A549 (cell line): ENCODE data around the gene SLC2A1. TPM values are rescaled to one million over a fixed set of nuclear protein-coding genes. Genes with fewer than 3 reads are reported as not detected.

ENCODE experiments used
- ATAC-seq, 2 experiments: fragments of 200-7000 bp in 1 of 2; fragments of >200 bp in 1 of 2; cut with Nextera tagmentation in 1 of 2; cut with Tn5 transposase in 1 of 2; 3 replicates each; pipeline versions ENCODE4 v1.8.0 to v1.9.1; 2018 to 2020; ENCODE audit warnings: mild to moderate bottlenecking in 1 of 2, moderate library complexity in 1 of 2
- CTCF ChIA-PET: fragments of 300-600 bp; sonication (Branson Sonifier 250); formaldehyde crosslinking; extraction: SDS; loops from one replicate; lab custom pipeline; 2021; ENCODE audit warnings: antibody characterized with exemption, inconsistent platforms; lab: Yijun Ruan, JAX
- POLR2A ChIA-PET: fragments of 350-600 bp; formaldehyde crosslinking; extraction: SDS; loops from one replicate; lab custom pipeline; 2021; ENCODE audit warnings: antibody characterized with exemption, inconsistent platforms; lab: Yijun Ruan, JAX
- DNase-seq, 2 experiments: peaks; one replicate each; pipeline versions ENCODE4 v3.0.0 to v3.0.0-alpha.2; 2011 to 2016; ENCODE audit warnings: low read depth in 1 of 2, low spot score in 1 of 2
- FAIRE-seq: peaks from 2 replicates; lab custom pipeline; 2011; peaks lifted over from hg19 to GRCh38; lab: Jason Lieb, UNC
- H3K27ac ChIP-seq, 2 experiments: fragments of >200 bp; sonication (Bioruptor Twin); formaldehyde crosslinking; 3 replicates each; pipeline ENCODE4 v1.5.1; 2016 to 2017
- H3K4me1 ChIP-seq: fragments of >200 bp; sonication (Bioruptor Twin); formaldehyde crosslinking; 3 replicates; pipeline ENCODE4 v1.6.1; 2016
- H3K4me2 ChIP-seq: fragments of >200 bp; sonication (Bioruptor Twin); formaldehyde crosslinking; 3 replicates; pipeline ENCODE4 v1.6.1; 2016
- H3K4me3 ChIP-seq: fragments of >200 bp; sonication (Bioruptor Twin); formaldehyde crosslinking; 3 replicates; pipeline ENCODE4 v1.5.1; 2016
- H3K9me3 ChIP-seq: fragments of >200 bp; sonication (Bioruptor Twin); formaldehyde crosslinking; 3 replicates; pipeline ENCODE4 v1.6.1; 2016
- CBX8 ChIP-seq: fragments of 200-600 bp; sonication (generic); IDR thresholded peaks from 2 replicates; pipeline ENCODE4 v1.6.1; 2016
- CEBPB ChIP-seq, 2 experiments: fragments of >200 bp in 1 of 2; sonication (Bioruptor Twin) in 1 of 2; formaldehyde crosslinking in 1 of 2; IDR thresholded peaks; 2 replicates each; pipeline ENCODE4 v1.6.1; 2012 to 2016
- CHD2 ChIP-seq: fragments of 150-350 bp; IDR thresholded peaks from 2 replicates; pipeline ENCODE4 v1.6.1; 2014; ENCODE audit warnings: low read length; ENCODE audit not compliant: partially characterized antibody
- EHF ChIP-seq: fragments of 250-450 bp; sonication (Bioruptor Pico); IDR thresholded peaks from 2 replicates; pipeline ENCODE4 v1.5.0; 2020; ENCODE audit warnings: mild to moderate bottlenecking
- ELK1 ChIP-seq: fragments of 150-350 bp; IDR thresholded peaks from 2 replicates; pipeline ENCODE4 v1.6.1; 2014; ENCODE audit warnings: low read depth, mild to moderate bottlenecking, low read length
- EP300 ChIP-seq, 2 experiments: fragments of >200 bp; sonication (Bioruptor Twin); formaldehyde crosslinking; IDR thresholded peaks; 2 replicates in 1 of 2; 3 replicates in 1 of 2; pipeline ENCODE4 v1.6.1; 2016 to 2017
- ESRRA ChIP-seq: fragments of 150-350 bp; IDR thresholded peaks from 2 replicates; pipeline ENCODE4 v1.6.1; 2014; ENCODE audit warnings: mild to moderate bottlenecking, low read length, borderline replicate concordance
- HMGXB4 ChIP-seq: fragments of 250-450 bp; sonication (Bioruptor Pico); IDR thresholded peaks from 2 replicates; pipeline ENCODE4 v1.5.0; 2021; ENCODE audit warnings: mild to moderate bottlenecking, moderate library complexity, borderline replicate concordance
- HOXA7 ChIP-seq: fragments of 250-450 bp; sonication (Bioruptor Pico); IDR thresholded peaks from 2 replicates; pipeline ENCODE4 v1.5.0; 2020; ENCODE audit warnings: mild to moderate bottlenecking, moderate library complexity
- JUN ChIP-seq, 2 experiments: fragments of >200 bp; sonication (Bioruptor Twin); formaldehyde crosslinking; IDR thresholded peaks; 2 replicates in 1 of 2; 3 replicates in 1 of 2; pipeline ENCODE4 v1.6.1; 2016 to 2017
- KDM1A ChIP-seq: fragments of 200-600 bp; sonication (generic); IDR thresholded peaks from 2 replicates; pipeline ENCODE4 v1.6.1; 2016; ENCODE audit warnings: low read depth, mild to moderate bottlenecking
- KDM5A ChIP-seq: fragments of 200-600 bp; sonication (generic); IDR thresholded peaks from 2 replicates; pipeline ENCODE4 v1.6.1; 2016; ENCODE audit warnings: antibody characterized with exemption, mild to moderate bottlenecking
- MAFK ChIP-seq: fragments of 450-650 bp; IDR thresholded peaks from 2 replicates; pipeline ENCODE4 v1.6.1; 2014; ENCODE audit not compliant: partially characterized antibody
- MAX ChIP-seq: IDR thresholded peaks from 2 replicates; pipeline ENCODE4 v1.6.1; 2012
- MYC ChIP-seq: IDR thresholded peaks from 2 replicates; pipeline ENCODE4 v1.6.1; 2012; ENCODE audit warnings: mild to moderate bottlenecking, inconsistent platforms, low read length, improper control_type of control experiment, borderline replicate concordance
- NFE2L2 ChIP-seq: fragments of 150-350 bp; conservative IDR thresholded peaks from 2 replicates; pipeline ENCODE4 v1.6.1; 2014; ENCODE audit warnings: low read length
- NR3C1 ChIP-seq: fragments of >200 bp; sonication (Bioruptor Twin); formaldehyde crosslinking; IDR thresholded peaks from 3 replicates; pipeline ENCODE4 v1.6.1; 2017
- POLR2A ChIP-seq: IDR thresholded peaks from 2 replicates; pipeline ENCODE4 v1.6.1; 2012; ENCODE audit warnings: mild to moderate bottlenecking, low read length
- POLR2AphosphoS2 ChIP-seq: conservative IDR thresholded peaks from 2 replicates; pipeline ENCODE4 v1.6.1; 2012; ENCODE audit warnings: low read length, improper control_type of control experiment, inconsistent platforms
- RAD21 ChIP-seq, 2 experiments: fragments of >200 bp in 1 of 2; sonication (Bioruptor Twin) in 1 of 2; formaldehyde crosslinking in 1 of 2; IDR thresholded peaks in 1 of 2; conservative IDR thresholded peaks in 1 of 2; 2 replicates in 1 of 2; 3 replicates in 1 of 2; pipeline ENCODE4 v1.6.1; 2012 to 2018; ENCODE audit warnings: inconsistent platforms in 1 of 2
- RARB ChIP-seq: fragments of 250-450 bp; sonication (Bioruptor Pico); IDR thresholded peaks from 2 replicates; pipeline ENCODE4 v1.8.0; 2021; ENCODE audit warnings: mild to moderate bottlenecking, moderate library complexity
- SMC3 ChIP-seq: fragments of >200 bp; sonication (Bioruptor Twin); formaldehyde crosslinking; IDR thresholded peaks from 3 replicates; pipeline ENCODE4 v1.6.1; 2018; ENCODE audit warnings: inconsistent platforms
- TFCP2L1 ChIP-seq: fragments of 250-450 bp; sonication (Bioruptor Pico); IDR thresholded peaks from 2 replicates; pipeline ENCODE4 v1.5.0; 2021; ENCODE audit warnings: mild to moderate bottlenecking
- TP53 ChIP-seq: fragments of 250-450 bp; sonication (Bioruptor Pico); IDR thresholded peaks from 2 replicates; pipeline ENCODE4 v1.5.0; 2021; ENCODE audit warnings: mild to moderate bottlenecking, moderate library complexity
- ZC3H11A ChIP-seq: fragments of 450-650 bp; IDR thresholded peaks from 2 replicates; pipeline ENCODE4 v1.6.1; 2014; ENCODE audit warnings: antibody characterized with exemption, mild to moderate bottlenecking
- WGBS: methylation state at CpG from one replicate; pipeline ENCODE4 v1.1.6; 2017; ENCODE audit errors: missing lambda C conversion rate; 5-methylcytosine and 5-hydroxymethylcytosine counted together
- polyA plus RNA-seq, 4 experiments: library from polyadenylated mRNA; depleted of rRNA in 3 of 4; stranded (reverse); fragments of >200 nt; fragmentation: RNase III in 1 of 4; extraction: RNeasy Plus Mini Kit Qiagen cat#74134 plus additional on column Dnase treatment in 1 of 4; gene quantifications; 2 replicates in 3 of 4; 3 replicates in 1 of 4; pipeline ENCODE4 v1.2.3, GENCODE V29; 2011 to 2017
- TF ChIP-seq, protein P1 (sequence below): IDR thresholded peaks from 2 replicates; pipeline ENCODE4 v1.6.1; 2012

The SLC2A1 gene
- polyA plus RNA-seq, 2 of the 4 experiments (the other 2 are of a cell fraction): 106 to 124 TPM

DNA sequence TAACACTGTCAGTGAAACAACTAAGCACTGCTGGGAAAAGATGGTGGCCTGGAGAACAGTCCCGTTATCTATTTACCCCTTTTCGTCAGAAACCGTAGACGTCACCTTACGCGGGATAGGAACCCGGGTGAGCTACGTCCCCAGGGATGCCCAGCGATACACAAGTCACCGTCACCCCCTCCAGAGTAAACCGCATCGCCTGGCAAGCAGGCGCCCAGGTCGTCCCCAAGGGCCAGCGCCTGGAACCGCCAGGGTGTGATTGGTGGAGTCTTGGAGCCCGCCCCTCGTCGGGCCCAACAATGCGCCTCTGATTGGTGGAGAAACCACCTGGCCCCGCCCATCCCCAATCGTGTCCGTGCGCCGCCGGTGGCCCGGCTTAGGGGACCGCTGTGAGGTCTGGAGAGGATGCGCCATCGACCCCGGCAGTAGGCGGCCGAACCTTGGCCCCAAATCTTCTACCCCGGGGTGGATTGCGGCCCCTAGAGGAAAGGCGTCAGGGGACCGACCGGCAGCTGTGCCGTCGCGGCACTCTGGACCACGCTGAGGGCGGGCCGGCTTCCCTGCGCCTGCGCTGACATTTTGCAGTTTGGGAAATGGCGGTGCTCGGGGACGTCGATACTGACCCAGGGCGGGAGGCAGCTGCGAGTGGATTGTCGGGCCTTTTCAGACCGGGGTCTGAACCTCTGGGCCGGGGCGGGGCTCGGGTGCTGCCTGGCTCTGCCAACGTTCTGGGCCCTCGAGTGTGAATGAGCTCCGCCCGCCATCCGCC, 34.4 kb downstream of the SLC2A1 start (continued):
- TF ChIP-seq HMGXB4 (no peak), RARB (CRISPR knock-in tag) (no peak), HOXA7 (CRISPR knock-in tag) (0 out of 2 replicates have a peak, but pooled peaks have one; percentile 26), JUN (IDR thresholded peaks at IDR 0.05) (peak; percentile 48 to 82; a peak in 4 of 5 replicates), MYC (no peak), POLR2AphosphoS2 (peak; percentile 91), RAD21 (conservative IDR thresholded peaks at IDR 0.05 in 1 of 2, IDR thresholded peaks at IDR 0.05 in 1 of 2) (peak in 1 of 2 experiments; percentile 24; a peak in 1 of 5 replicates), TP53 (CRISPR knock-in tag) (peak; percentile 15; the same call in 1 of the 2 replicates), EHF (CRISPR knock-in tag) (no peak), POLR2A (peak; percentile 56)
- TF ChIP-seq, protein P1, sequence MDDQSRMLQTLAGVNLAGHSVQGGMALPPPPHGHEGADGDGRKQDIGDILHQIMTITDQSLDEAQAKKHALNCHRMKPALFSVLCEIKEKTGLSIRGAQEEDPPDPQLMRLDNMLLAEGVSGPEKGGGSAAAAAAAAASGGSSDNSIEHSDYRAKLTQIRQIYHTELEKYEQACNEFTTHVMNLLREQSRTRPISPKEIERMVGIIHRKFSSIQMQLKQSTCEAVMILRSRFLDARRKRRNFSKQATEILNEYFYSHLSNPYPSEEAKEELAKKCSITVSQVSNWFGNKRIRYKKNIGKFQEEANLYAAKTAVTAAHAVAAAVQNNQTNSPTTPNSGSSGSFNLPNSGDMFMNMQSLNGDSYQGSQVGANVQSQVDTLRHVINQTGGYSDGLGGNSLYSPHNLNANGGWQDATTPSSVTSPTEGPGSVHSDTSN: peak; percentile 73

- Histone ChIP-seq H3K27ac (peak overlapping the region; percentile 93 to 99), H3K4me1 (peaks cover 40% of the 10 kb centered on the region), H3K4me3 (peak overlapping the region; percentile 54), H3K4me2 (peak overlapping the region; percentile 64), H3K9me3 (no peaks in the 10 kb centered on the region)
- TF ChIP-seq HOXA7 (CRISPR knock-in tag): 0 out of 2 replicates have a peak, but pooled peaks have one; percentile 12
- 0 out of 2 replicates have a peak, but pooled peaks have one; percentile 39 for TF ChIP-seq POLR2AphosphoS2
- no peak for TF ChIP-seq POLR2A
- TF ChIP-seq SMC3: 0 out of 3 replicates have a peak, but pooled peaks have one; percentile 13
- no peak for TF ChIP-seq CBX8
- WGBS: 6% methylated on average over 8 of the region's 14 CpGs
- ChIA-PET CTCF (interaction anchor here (0.5 to 8.9 kb wide), 30 partner anchors 10 to 816 kb away, joined by 3 to 103 read pairs (median 4); no protein-coding TSS in a partner anchor), POLR2A (interaction anchor here (1.0 to 1.7 kb wide), 6 partner anchors 13 to 157 kb away, joined by 3 to 7 read pairs (median 5); partner anchors contain the start of genes C1orf50 and P3H1)
- DNase-seq (no peak), ATAC-seq (peak; percentile 1 to 27; a peak in 5 of 6 replicates), FAIRE-seq (no peak)
These were observed 35.1 kb downstream of the SLC2A1 start for GRCh38 chr1:42923367-42924081.

GRCh38 chr1:42922687-42923366, 35.8 kb downstream of the SLC2A1 start:
- H3K4me3 ChIP-seq: peak overlapping the region; percentile 54; the same call in 2 of the 3 replicates
- 17% methylated on average over 4 of the region's 4 CpGs for WGBS
- ATAC-seq: peak; percentile 49 to 70
- no peak for FAIRE-seq
- POLR2A ChIA-PET: interaction anchor here (0.6 to 1.5 kb wide), 4 partner anchors 15 to 156 kb away, joined by 3 to 6 read pairs (median 4); partner anchors contain the start of genes C1orf50 and P3H1
- H3K9me3 ChIP-seq: no peaks in the 10 kb centered on the region
- peak overlapping the region; percentile 64 for H3K4me2 ChIP-seq
- DNase-seq: peak; percentile 73 to 83
- peak overlapping the region; percentile 93 to 99 for H3K27ac ChIP-seq
- CTCF ChIA-PET: interaction anchor here (0.5 to 8.9 kb wide), 34 partner anchors 9 to 817 kb away, joined by 3 to 103 read pairs (median 4); no protein-coding TSS in a partner anchor
- H3K4me1 ChIP-seq: peaks cover 34% of the 10 kb centered on the region
- TF ChIP-seq NR3C1: no peak
- no peak for TF ChIP-seq KDM5A
- no peak for TF ChIP-seq CHD2
- no peak for TF ChIP-seq EP300 (IDR thresholded peaks at IDR 0.05)
- no peak for TF ChIP-seq ZC3H11A
- no peak for TF ChIP-seq CEBPB (IDR thresholded peaks at IDR 0.05)
- TF ChIP-seq SMC3: peak; percentile 86
- no peak for TF ChIP-seq NFE2L2
- peak; percentile 82 to 85 for TF ChIP-seq RAD21 (conservative IDR thresholded peaks at IDR 0.05 in 1 of 2, IDR thresholded peaks at IDR 0.05 in 1 of 2)
- no peak for TF ChIP-seq JUN (IDR thresholded peaks at IDR 0.05)
- TF ChIP-seq TFCP2L1 (CRISPR knock-in tag): no peak
- no peak for TF ChIP-seq ESRRA
- no peak for TF ChIP-seq ELK1
- TF ChIP-seq KDM1A: no peak
- no peak for TF ChIP-seq POLR2A
- TF ChIP-seq MAX: peak; percentile 47; the same call in 1 of the 2 replicates
- TF ChIP-seq, protein P1: no peak
- no peak for TF ChIP-seq MAFK
